ENCODE results near the gene KCTD12.

GRCh38 chr13:76865109-76865508 lies 21.1 kb downstream of the KCTD12 start:
- no peak for TF ChIP-seq GATA2 (IDR thresholded peaks at IDR 0.05; ENCODE audit: low read depth, low read length)
- no peak for TF ChIP-seq GATA3 (IDR thresholded peaks at IDR 0.05; ENCODE audit: low read depth, low read length)
